NT2/D1 (cell line): ENCODE results near the gene MAFF.

Experiments used
- DNase-seq: peaks from one replicate; pipeline ENCODE4 v3.0.0-alpha.2; 2011; ENCODE audit warnings: low read depth, low spot score
- H3K27me3 ChIP-seq: 2 replicates; pipeline ENCODE4 v1.6.0; 2011; ENCODE audit warnings: mild to moderate bottlenecking; ENCODE audit not compliant: insufficient read length, insufficient read depth
- H3K36me3 ChIP-seq: 2 replicates; pipeline ENCODE4 v1.6.1; 2011; ENCODE audit warnings: mild to moderate bottlenecking, low read length, mixed read lengths; ENCODE audit not compliant: insufficient read depth, insufficient read length
- H3K4me1 ChIP-seq: 2 replicates; pipeline ENCODE4 v1.5.1; 2011; ENCODE audit not compliant: insufficient read depth, insufficient read length
- H3K4me3 ChIP-seq: 2 replicates; pipeline ENCODE4 v1.5.1; 2011; ENCODE audit warnings: low read depth; ENCODE audit not compliant: insufficient read length
- H3K9ac ChIP-seq: 2 replicates; pipeline ENCODE4 v1.6.0; 2011; ENCODE audit warnings: low read depth; ENCODE audit not compliant: insufficient read length
- H3K9me3 ChIP-seq: 2 replicates; pipeline ENCODE4 v1.5.1; 2011; ENCODE audit warnings: mild to moderate bottlenecking, low read length; ENCODE audit not compliant: insufficient read depth
- SUZ12 ChIP-seq: IDR thresholded peaks from 2 replicates; pipeline ENCODE4 v1.6.1; 2011; ENCODE audit not compliant: insufficient read length, insufficient read depth; ENCODE audit errors: extremely low read depth
- YY1 ChIP-seq: IDR thresholded peaks from 2 replicates; pipeline ENCODE4 v1.6.1; 2011; ENCODE audit not compliant: insufficient read length, insufficient read depth
- ZNF274 ChIP-seq: IDR thresholded peaks from 2 replicates; pipeline ENCODE4 v1.6.1; 2011; ENCODE audit warnings: mild to moderate bottlenecking, low read depth, low read length

MAFF gene

GRCh38 chr22:38257650-38258250 lies 56.0 kb downstream of the MAFF start:
- DNase-seq: no peak
- TF ChIP-seq YY1 (no peak), ZNF274 (no peak), SUZ12 (no peak)
- H3K36me3 ChIP-seq: peaks cover 9% of the 10 kb centered on the region
- no peaks in the 10 kb centered on the region for H3K9me3 ChIP-seq
- H3K9ac ChIP-seq: no peak overlapping the region
- no peaks in the 10 kb centered on the region for H3K27me3 ChIP-seq
- no peak overlapping the region for H3K4me3 ChIP-seq
- H3K4me1 ChIP-seq: no peaks in the 10 kb centered on the region

- Histone ChIP-seq H3K4me3 (no peak overlapping the region), H3K9ac (no peak overlapping the region), H3K9me3 (no peaks in the 10 kb centered on the region), H3K4me1 (no peaks in the 10 kb centered on the region), H3K27me3 (no peaks in the 10 kb centered on the region), H3K36me3 (peaks cover 16% of the 10 kb centered on the region)
- DNase-seq: no peak
- TF ChIP-seq ZNF274 (no peak), SUZ12 (no peak), YY1 (no peak)
Measured at GRCh38 chr22:38258895-38259294, 57.1 kb downstream of the MAFF start.

GRCh38 chr22:38259370-38259769 lies 57.6 kb downstream of the MAFF start:
- no peaks in the 10 kb centered on the region for H3K4me1 ChIP-seq
- TF ChIP-seq ZNF274 (no peak), SUZ12 (no peak), YY1 (no peak)
- no peak overlapping the region for H3K4me3 ChIP-seq
- DNase-seq: no peak
- no peaks in the 10 kb centered on the region for H3K27me3 ChIP-seq
- H3K9ac ChIP-seq: no peak overlapping the region
- H3K36me3 ChIP-seq: peaks cover 21% of the 10 kb centered on the region
- H3K9me3 ChIP-seq: no peaks in the 10 kb centered on the region

GRCh38 chr22:38260761-38261681 lies 59.2 kb downstream of the MAFF start:
- Histone ChIP-seq H3K36me3 (peaks cover 35% of the 10 kb centered on the region), H3K27me3 (no peaks in the 10 kb centered on the region), H3K9me3 (no peaks in the 10 kb centered on the region), H3K4me1 (no peaks in the 10 kb centered on the region), H3K9ac (no peak overlapping the region), H3K4me3 (no peak overlapping the region)
- DNase-seq: no peak
- TF ChIP-seq SUZ12 (no peak), ZNF274 (no peak), YY1 (no peak)

- Histone ChIP-seq H3K4me3 (no peak overlapping the region), H3K9me3 (no peaks in the 10 kb centered on the region), H3K36me3 (peaks cover 38% of the 10 kb centered on the region), H3K27me3 (no peaks in the 10 kb centered on the region), H3K4me1 (peaks cover 2% of the 10 kb centered on the region), H3K9ac (no peak overlapping the region)
- no peak for DNase-seq
- TF ChIP-seq SUZ12: no peak
Measured at GRCh38 chr22:38262051-38262795, 60.4 kb downstream of the MAFF start.

GRCh38 chr22:38264322-38264843 lies 62.6 kb downstream of the MAFF start:
- H3K4me1 ChIP-seq: peaks cover 4% of the 10 kb centered on the region
- H3K9me3 ChIP-seq: no peaks in the 10 kb centered on the region
- TF ChIP-seq ZNF274 (no peak), SUZ12 (no peak), YY1 (no peak)
- H3K36me3 ChIP-seq: peaks cover 41% of the 10 kb centered on the region
- H3K4me3 ChIP-seq: no peak overlapping the region
- H3K9ac ChIP-seq: no peak overlapping the region
- DNase-seq: no peak
- H3K27me3 ChIP-seq: no peaks in the 10 kb centered on the region
